ENCODE measurements around the gene SAMD4A. TPM values are rescaled to one million over a fixed set of nuclear protein-coding genes. Genes with fewer than 3 reads are reported as not detected.

SAMD4A gene
- total RNA-seq, 1 donor from 2014 or later, result 30.0 TPM

- TF ChIP-seq CTCF (IDR thresholded peaks at IDR 0.05; ENCODE audit: unreplicated experiment), result no peak
- no peak for DNase-seq (ENCODE audit: low spot score in 2 of 2, unreplicated experiment in 2 of 2)
- Mint-ChIP-seq H3K4me1 (no peaks in the 10 kb centered on the region), H3K9me3 (no peaks in the 10 kb centered on the region), H3K4me3 (no peak overlapping the region), H3K27me3 (ENCODE audit: low read depth) (no peaks in the 10 kb centered on the region), H3K27ac (no peak overlapping the region), H3K36me3 (no peaks in the 10 kb centered on the region)
These were observed 11.3 kb upstream of the SAMD4A start for GRCh38 chr14:54555651-54556050.

- no peak for DNase-seq (ENCODE audit: low spot score in 2 of 2, unreplicated experiment in 2 of 2)
- no peaks in the 10 kb centered on the region for H3K4me1 Mint-ChIP-seq
- H3K9me3 Mint-ChIP-seq, result no peaks in the 10 kb centered on the region
- no peak overlapping the region for H3K4me3 Mint-ChIP-seq
- no peaks in the 10 kb centered on the region for H3K36me3 Mint-ChIP-seq
- no peak for TF ChIP-seq CTCF (IDR thresholded peaks at IDR 0.05; ENCODE audit: unreplicated experiment)
- no peak overlapping the region for H3K27ac Mint-ChIP-seq
- H3K27me3 Mint-ChIP-seq (ENCODE audit: low read depth), result no peaks in the 10 kb centered on the region
These were observed 10.4 kb upstream of the SAMD4A start for GRCh38 chr14:54556535-54556934.

- Mint-ChIP-seq H3K27ac (peak overlapping the region; percentile 64), H3K4me3 (no peak overlapping the region), H3K4me1 (peaks cover 15% of the 10 kb centered on the region), H3K9me3 (no peaks in the 10 kb centered on the region), H3K27me3 (ENCODE audit: low read depth) (no peaks in the 10 kb centered on the region), H3K36me3 (no peaks in the 10 kb centered on the region)
- no peak for TF ChIP-seq CTCF (IDR thresholded peaks at IDR 0.05; ENCODE audit: unreplicated experiment)
- no peak for DNase-seq (ENCODE audit: low spot score in 2 of 2, unreplicated experiment in 2 of 2)
These were observed 4.6 kb upstream of the SAMD4A start for GRCh38 chr14:54562334-54562733.

- peak overlapping the region; percentile 83 for H3K4me3 Mint-ChIP-seq
- H3K4me1 Mint-ChIP-seq, result peaks cover 25% of the 10 kb centered on the region
- H3K36me3 Mint-ChIP-seq, result no peaks in the 10 kb centered on the region
- TF ChIP-seq CTCF (IDR thresholded peaks at IDR 0.05; ENCODE audit: unreplicated experiment), result peak; percentile 93
- peak overlapping the region; percentile 97 for H3K27ac Mint-ChIP-seq
- H3K27me3 Mint-ChIP-seq (ENCODE audit: low read depth), result no peaks in the 10 kb centered on the region
- DNase-seq (ENCODE audit: low spot score in 2 of 2, unreplicated experiment in 2 of 2), result no peak
- no peaks in the 10 kb centered on the region for H3K9me3 Mint-ChIP-seq
These were observed 2.7 kb upstream of the SAMD4A start for GRCh38 chr14:54564071-54564867.

GRCh38 chr14:54564868-54565784, 1.8 kb upstream of the SAMD4A start:
- no peak for TF ChIP-seq CTCF (IDR thresholded peaks at IDR 0.05; ENCODE audit: unreplicated experiment)
- Mint-ChIP-seq H3K4me3 (peak overlapping the region; percentile 83), H3K27me3 (ENCODE audit: low read depth) (no peaks in the 10 kb centered on the region), H3K27ac (peak overlapping the region; percentile 97), H3K4me1 (peaks cover 32% of the 10 kb centered on the region), H3K36me3 (no peaks in the 10 kb centered on the region), H3K9me3 (no peaks in the 10 kb centered on the region)
- DNase-seq (ENCODE audit: low spot score in 2 of 2, unreplicated experiment in 2 of 2), result peak; percentile 39 to 61

Measured in mesothelial cell of epicardium (in vitro differentiated cells).